Endothelial cell (in vitro differentiated cells): ENCODE data around the gene ABCB4. TPM values are rescaled to one million over a fixed set of nuclear protein-coding genes. Genes with fewer than 3 reads are reported as not detected.

Experiments
- DNase-seq: peaks from one replicate; pipeline ENCODE4 v3.0.0; 2021; ENCODE audit warnings: low spot score
- H3K27ac Mint-ChIP-seq: one replicate; pipeline ENCODE4 v1.8.0; 2021; ENCODE audit warnings: mixed read lengths, inconsistent platforms; ENCODE audit not compliant: unreplicated experiment
- H3K27me3 Mint-ChIP-seq: one replicate; pipeline ENCODE4 v1.8.0; 2021; ENCODE audit warnings: mild to moderate bottlenecking, moderate library complexity, mixed read lengths, inconsistent platforms; ENCODE audit not compliant: unreplicated experiment
- H3K36me3 Mint-ChIP-seq: one replicate; pipeline ENCODE4 v1.8.0; 2021; ENCODE audit warnings: mild to moderate bottlenecking, low read depth, mixed read lengths, inconsistent platforms; ENCODE audit not compliant: unreplicated experiment
- H3K4me1 Mint-ChIP-seq: one replicate; pipeline ENCODE4 v1.8.0; 2021; ENCODE audit warnings: mild to moderate bottlenecking, mixed read lengths, inconsistent platforms; ENCODE audit not compliant: unreplicated experiment
- H3K4me3 Mint-ChIP-seq: one replicate; pipeline ENCODE4 v1.8.0; 2021; ENCODE audit warnings: mild to moderate bottlenecking, mixed read lengths, inconsistent platforms; ENCODE audit not compliant: unreplicated experiment
- H3K9me3 Mint-ChIP-seq: one replicate; pipeline ENCODE4 v1.8.0; 2021; ENCODE audit warnings: mixed read lengths, inconsistent platforms; ENCODE audit not compliant: unreplicated experiment
- CTCF ChIP-seq: fragments of 200-600 bp; sonication (generic); IDR thresholded peaks from one replicate; pipeline ENCODE4 v1.5.0; 2021; ENCODE audit warnings: antibody characterized with exemption; ENCODE audit not compliant: unreplicated experiment
- total RNA-seq: library from RNA; stranded (reverse); fragmentation: NEBNext Ultra II Directional; extraction: Animal tissue kit (Norgen Biotek cat#: 25700); gene quantifications from one replicate; pipeline ENCODE4 v1.2.1, GENCODE V29; 2021; ENCODE audit not compliant: unreplicated experiment

The ABCB4 gene
- total RNA-seq, 1 donor from 2014 or later: 3.0 TPM

- H3K4me3 Mint-ChIP-seq: no peak overlapping the region
- H3K27ac Mint-ChIP-seq: no peak overlapping the region
- peaks cover 4% of the 10 kb centered on the region for H3K4me1 Mint-ChIP-seq
- no peaks in the 10 kb centered on the region for H3K9me3 Mint-ChIP-seq
- H3K36me3 Mint-ChIP-seq: no peaks in the 10 kb centered on the region
- no peak for DNase-seq
- no peaks in the 10 kb centered on the region for H3K27me3 Mint-ChIP-seq
- no peak for TF ChIP-seq CTCF
These were observed 29.6 kb downstream of the ABCB4 start for GRCh38 chr7:87445897-87446296.

GRCh38 chr7:87435546-87435945 lies 39.9 kb downstream of the ABCB4 start:
- no peak for TF ChIP-seq CTCF
- Mint-ChIP-seq H3K36me3 (no peaks in the 10 kb centered on the region), H3K27ac (no peak overlapping the region), H3K27me3 (no peaks in the 10 kb centered on the region), H3K9me3 (no peaks in the 10 kb centered on the region), H3K4me1 (no peaks in the 10 kb centered on the region), H3K4me3 (no peak overlapping the region)
- DNase-seq: no peak

GRCh38 chr7:87432536-87432935 lies 42.9 kb downstream of the ABCB4 start:
- no peak for TF ChIP-seq CTCF
- no peak for DNase-seq
- H3K27me3 Mint-ChIP-seq: no peaks in the 10 kb centered on the region
- H3K4me1 Mint-ChIP-seq: no peaks in the 10 kb centered on the region
- H3K4me3 Mint-ChIP-seq: no peak overlapping the region
- no peak overlapping the region for H3K27ac Mint-ChIP-seq
- no peaks in the 10 kb centered on the region for H3K9me3 Mint-ChIP-seq
- no peaks in the 10 kb centered on the region for H3K36me3 Mint-ChIP-seq

GRCh38 chr7:87427288-87427687 lies 48.2 kb downstream of the ABCB4 start:
- H3K36me3 Mint-ChIP-seq: no peaks in the 10 kb centered on the region

GRCh38 chr7:87426160-87426559 lies 49.3 kb downstream of the ABCB4 start:
- no peaks in the 10 kb centered on the region for H3K4me1 Mint-ChIP-seq
- no peaks in the 10 kb centered on the region for H3K36me3 Mint-ChIP-seq
- DNase-seq: no peak
- no peaks in the 10 kb centered on the region for H3K9me3 Mint-ChIP-seq
- no peak for TF ChIP-seq CTCF
- H3K27me3 Mint-ChIP-seq: peaks cover 1% of the 10 kb centered on the region
- no peak overlapping the region for H3K4me3 Mint-ChIP-seq
- H3K27ac Mint-ChIP-seq: no peak overlapping the region

More at GRCh38 chr7:87427288-87427687, 48.2 kb downstream of the ABCB4 start:
- Mint-ChIP-seq H3K27me3 (no peaks in the 10 kb centered on the region), H3K4me3 (no peak overlapping the region), H3K4me1 (no peaks in the 10 kb centered on the region), H3K9me3 (no peaks in the 10 kb centered on the region), H3K27ac (no peak overlapping the region)
- DNase-seq: no peak
- no peak for TF ChIP-seq CTCF
